ENCODE data around the gene CAPN15.
"Not testable (repeated sequence)": the region's sequence is repeated elsewhere in the genome, so short reads cannot be mapped to it uniquely, and the experiment has no call there.

The CAPN15 gene

GRCh38 chr16:596736-597060 lies 69.2 kb downstream of the CAPN15 start:
- Histone ChIP-seq H3K4me3 (replicated peaks; ENCODE audit: insufficient read depth, low read length) (no peak overlapping the region), H3K27me3 (ENCODE audit: insufficient read depth, poor library complexity, severe bottlenecking) (no peaks in the 10 kb centered on the region), H3K27ac (replicated peaks) (no peak overlapping the region)
- TF ChIP-seq REST (IDR thresholded peaks at IDR 0.05; ENCODE audit: insufficient replicate concordance, low read depth) (no peak), SPI1 (IDR thresholded peaks at IDR 0.05; ENCODE audit: borderline replicate concordance, low read depth) (no peak), POLR2AphosphoS5 (IDR thresholded peaks at IDR 0.05; ENCODE audit: low read depth) (no peak), GABPA (IDR thresholded peaks at IDR 0.05; ENCODE audit: low read depth) (no peak), CTCF (IDR thresholded peaks at IDR 0.05; ENCODE audit: insufficient read depth, low read length) (no peak)
- no peak for DNase-seq (ENCODE audit: low read depth in 1 of 2, low spot score in 1 of 2)

- not testable (repeated sequence) for DNase-seq (ENCODE audit: low read depth in 1 of 2, low spot score in 1 of 2); H3K27me3 ChIP-seq (ENCODE audit: insufficient read depth, poor library complexity, severe bottlenecking); H3K4me3 ChIP-seq (replicated peaks; ENCODE audit: insufficient read depth, low read length); H3K27ac ChIP-seq (replicated peaks)
Observed at GRCh38 chr16:597655-598054, 70.1 kb downstream of the CAPN15 start.

- Histone ChIP-seq H3K27ac (replicated peaks) (no peak overlapping the region), H3K4me3 (replicated peaks; ENCODE audit: insufficient read depth, low read length) (no peak overlapping the region), H3K27me3 (ENCODE audit: insufficient read depth, poor library complexity, severe bottlenecking) (no peaks in the 10 kb centered on the region)
- TF ChIP-seq REST (IDR thresholded peaks at IDR 0.05; ENCODE audit: insufficient replicate concordance, low read depth) (no peak), POLR2AphosphoS5 (IDR thresholded peaks at IDR 0.05; ENCODE audit: low read depth) (no peak)
- DNase-seq (ENCODE audit: low read depth in 1 of 2, low spot score in 1 of 2), result no peak
Observed at GRCh38 chr16:598823-599739, 71.6 kb downstream of the CAPN15 start.

- peak in 1 of 2 experiments; percentile 39 for DNase-seq (ENCODE audit: low read depth in 1 of 2, low spot score in 1 of 2)
- Histone ChIP-seq H3K27ac (replicated peaks) (no peak overlapping the region), H3K27me3 (ENCODE audit: insufficient read depth, poor library complexity, severe bottlenecking) (no peaks in the 10 kb centered on the region), H3K4me3 (replicated peaks; ENCODE audit: insufficient read depth, low read length) (no peak overlapping the region)
- peak; percentile 14 for TF ChIP-seq CTCF (IDR thresholded peaks at IDR 0.05; ENCODE audit: insufficient read depth, low read length)
- no peak for TF ChIP-seq GABPA (IDR thresholded peaks at IDR 0.05; ENCODE audit: low read depth)
Observed at GRCh38 chr16:600781-601180, 73.3 kb downstream of the CAPN15 start.

- TF ChIP-seq CTCF (IDR thresholded peaks at IDR 0.05; ENCODE audit: insufficient read depth, low read length), result no peak
- no peak for TF ChIP-seq GABPA (IDR thresholded peaks at IDR 0.05; ENCODE audit: low read depth)
- TF ChIP-seq SPI1 (IDR thresholded peaks at IDR 0.05; ENCODE audit: borderline replicate concordance, low read depth), result no peak
- TF ChIP-seq POLR2AphosphoS5 (IDR thresholded peaks at IDR 0.05; ENCODE audit: low read depth), result no peak
- no peak for TF ChIP-seq REST (IDR thresholded peaks at IDR 0.05; ENCODE audit: insufficient replicate concordance, low read depth)
- no peak for DNase-seq (ENCODE audit: low read depth in 1 of 2, low spot score in 1 of 2)
- Histone ChIP-seq H3K27ac (replicated peaks) (no peak overlapping the region), H3K4me3 (replicated peaks; ENCODE audit: insufficient read depth, low read length) (no peak overlapping the region), H3K27me3 (ENCODE audit: insufficient read depth, poor library complexity, severe bottlenecking) (no peaks in the 10 kb centered on the region)
Observed at GRCh38 chr16:603933-604332, 76.4 kb downstream of the CAPN15 start.

All from HL-60 (cell line).